GM23338 (cell line): ENCODE data around the gene PAX9. TPM values are rescaled to one million over a fixed set of nuclear protein-coding genes. Genes with fewer than 3 reads are reported as not detected.

Source experiments
- ATAC-seq: fragments of 200-7000 bp; cut with Tn5 transposase; 3 replicates; pipeline ENCODE4 v1.9.1; 2020
- DNase-seq: peaks from one replicate; pipeline ENCODE4 v3.0.0-alpha.2; 2015; ENCODE audit warnings: low spot score
- H2AFZ ChIP-seq: fragments of 200-600 bp; sonication (generic); 2 replicates; pipeline ENCODE4 v1.8.0; 2016; ENCODE audit warnings: antibody characterized with exemption, mild to moderate bottlenecking, moderate library complexity
- H3F3A ChIP-seq: fragments of 200-600 bp; sonication (generic); replicated peaks from 2 replicates; pipeline ENCODE4 v1.8.0; 2017; ENCODE audit warnings: antibody characterized with exemption, mixed run types, low read depth
- H3K27ac ChIP-seq: fragments of 200-600 bp; sonication (generic); 2 replicates; pipeline ENCODE4 v1.6.1; 2016; ENCODE audit warnings: low read depth
- H3K27me3 ChIP-seq: fragments of 200-600 bp; sonication (generic); 2 replicates; pipeline ENCODE4 v1.8.0; 2016; ENCODE audit warnings: mild to moderate bottlenecking, mixed run types, moderate library complexity; ENCODE audit not compliant: insufficient read depth
- H3K36me3 ChIP-seq: fragments of 200-600 bp; sonication (generic); 2 replicates; pipeline ENCODE4 v1.8.0; 2016; ENCODE audit warnings: mild to moderate bottlenecking; ENCODE audit not compliant: insufficient read depth
- H3K4me1 ChIP-seq: fragments of 200-600 bp; sonication (generic); 2 replicates; pipeline ENCODE4 v1.8.0; 2016; ENCODE audit warnings: mild to moderate bottlenecking, moderate library complexity; ENCODE audit not compliant: insufficient read depth
- H3K4me2 ChIP-seq: fragments of 200-600 bp; sonication (generic); 2 replicates; pipeline ENCODE4 v1.7.1; 2017; ENCODE audit warnings: mixed run types
- H3K4me3 ChIP-seq: fragments of 200-600 bp; sonication (generic); 2 replicates; pipeline ENCODE4 v1.6.1; 2016; ENCODE audit warnings: mixed run types
- H3K79me2 ChIP-seq: fragments of 200-600 bp; sonication (generic); replicated peaks from 2 replicates; pipeline ENCODE4 v1.8.0; 2017; ENCODE audit warnings: mild to moderate bottlenecking; ENCODE audit not compliant: insufficient read depth
- H3K9me2 ChIP-seq: fragments of 200-600 bp; sonication (generic); 2 replicates; pipeline ENCODE4 v1.8.0; 2017; ENCODE audit not compliant: insufficient read depth
- H4K20me1 ChIP-seq: fragments of 200-600 bp; sonication (generic); replicated peaks from 2 replicates; pipeline ENCODE4 v1.8.0; 2017; ENCODE audit warnings: mild to moderate bottlenecking; ENCODE audit not compliant: insufficient read depth
- H3K27ac Mint-ChIP-seq: 2 replicates; pipeline ENCODE4 v1.8.0; 2020; ENCODE audit warnings: inconsistent platforms, mild to moderate bottlenecking, moderate library complexity, mixed read lengths
- H3K27me3 Mint-ChIP-seq: 3 replicates; pipeline ENCODE4 v1.8.0; 2022; ENCODE audit warnings: low read depth, mild to moderate bottlenecking, moderate library complexity, mixed read lengths, inconsistent platforms; ENCODE audit not compliant: insufficient read depth, poor library complexity
- H3K36me3 Mint-ChIP-seq: 3 replicates; pipeline ENCODE4 v1.8.0; 2021; ENCODE audit warnings: low read depth, mild to moderate bottlenecking, inconsistent platforms, moderate library complexity, mixed read lengths
- H3K4me1 Mint-ChIP-seq: 3 replicates; pipeline ENCODE4 v1.8.0; 2020; ENCODE audit warnings: mild to moderate bottlenecking, inconsistent platforms, mixed read lengths
- H3K4me3 Mint-ChIP-seq: 3 replicates; pipeline ENCODE4 v1.8.0; 2021; ENCODE audit warnings: moderate library complexity, mild to moderate bottlenecking, inconsistent platforms, mixed read lengths
- H3K9me3 Mint-ChIP-seq: 3 replicates; pipeline ENCODE4 v1.8.0; 2020; ENCODE audit warnings: moderate library complexity, mild to moderate bottlenecking, inconsistent platforms, mixed read lengths
- CREB1 ChIP-seq: fragments of 250-450 bp; sonication (Bioruptor Pico); IDR thresholded peaks from 2 replicates; pipeline ENCODE4 v1.5.0; 2020; ENCODE audit warnings: low read depth, mild to moderate bottlenecking, moderate library complexity
- EZH2 ChIP-seq: fragments of 200-600 bp; sonication (generic); IDR thresholded peaks from one replicate; pipeline ENCODE4 v1.8.0; 2017; ENCODE audit warnings: antibody characterized with exemption, mild to moderate bottlenecking, low read depth; ENCODE audit not compliant: unreplicated experiment
- EZH2phosphoT487 ChIP-seq: fragments of 200-600 bp; sonication (generic); IDR thresholded peaks from one replicate; pipeline ENCODE4 v1.8.1; 2018; ENCODE audit warnings: antibody characterized with exemption; ENCODE audit not compliant: unreplicated experiment
- STAT1 ChIP-seq: IDR thresholded peaks from one replicate; pipeline ENCODE4 v1.6.1; 2016; ENCODE audit warnings: antibody characterized with exemption; ENCODE audit not compliant: unreplicated experiment
- ZNF114 ChIP-seq: fragments of 250-450 bp; sonication (Bioruptor Pico); IDR thresholded peaks from 2 replicates; pipeline ENCODE4 v1.5.0; 2020; ENCODE audit warnings: mild to moderate bottlenecking, moderate library complexity
- polyA plus RNA-seq: library from polyadenylated mRNA; unstranded; fragments of >200 nt; fragmentation: Nextera tagmentation; extraction: Ambion mirVana; gene quantifications from 2 replicates; pipeline ENCODE4 v1.2.1, GENCODE V29; 2016
- total RNA-seq: library from RNA; depleted of rRNA; stranded (reverse); fragments of >200 nt; shearing (Covaris generic); gene quantifications from 2 replicates; pipeline ENCODE4 v1.2.3, GENCODE V29; 2014
- TF ChIP-seq, protein P1 (sequence below): IDR thresholded peaks from one replicate; pipeline ENCODE4 v1.6.1; 2018; ENCODE audit warnings: antibody characterized with exemption; ENCODE audit not compliant: unreplicated experiment
- TF ChIP-seq, protein P2 (sequence below): fragments of 250-450 bp; sonication (Bioruptor Pico); IDR thresholded peaks from 2 replicates; pipeline ENCODE4 v1.5.0; 2020; ENCODE audit warnings: mild to moderate bottlenecking, moderate library complexity
- TF ChIP-seq, protein P3 (sequence below), 2 experiments: fragments of 200-600 bp in 1 of 2; sonication (generic) in 1 of 2; conservative IDR thresholded peaks; 2 replicates each; pipeline versions ENCODE4 v1.5.1 to v1.6.1; 2016 to 2017; ENCODE audit warnings: antibody characterized with exemption in 2 of 2, low read depth in 2 of 2, mild to moderate bottlenecking in 2 of 2, moderate library complexity in 1 of 2

The PAX9 gene
- total and polyA plus RNA-seq, 2 experiments from 2014 or later = 0.74 TPM; not detected in 1

GRCh38 chr14:36654794-36655381 lies 6.8 kb upstream of the PAX9 start (continued):
- TF ChIP-seq, protein P1, sequence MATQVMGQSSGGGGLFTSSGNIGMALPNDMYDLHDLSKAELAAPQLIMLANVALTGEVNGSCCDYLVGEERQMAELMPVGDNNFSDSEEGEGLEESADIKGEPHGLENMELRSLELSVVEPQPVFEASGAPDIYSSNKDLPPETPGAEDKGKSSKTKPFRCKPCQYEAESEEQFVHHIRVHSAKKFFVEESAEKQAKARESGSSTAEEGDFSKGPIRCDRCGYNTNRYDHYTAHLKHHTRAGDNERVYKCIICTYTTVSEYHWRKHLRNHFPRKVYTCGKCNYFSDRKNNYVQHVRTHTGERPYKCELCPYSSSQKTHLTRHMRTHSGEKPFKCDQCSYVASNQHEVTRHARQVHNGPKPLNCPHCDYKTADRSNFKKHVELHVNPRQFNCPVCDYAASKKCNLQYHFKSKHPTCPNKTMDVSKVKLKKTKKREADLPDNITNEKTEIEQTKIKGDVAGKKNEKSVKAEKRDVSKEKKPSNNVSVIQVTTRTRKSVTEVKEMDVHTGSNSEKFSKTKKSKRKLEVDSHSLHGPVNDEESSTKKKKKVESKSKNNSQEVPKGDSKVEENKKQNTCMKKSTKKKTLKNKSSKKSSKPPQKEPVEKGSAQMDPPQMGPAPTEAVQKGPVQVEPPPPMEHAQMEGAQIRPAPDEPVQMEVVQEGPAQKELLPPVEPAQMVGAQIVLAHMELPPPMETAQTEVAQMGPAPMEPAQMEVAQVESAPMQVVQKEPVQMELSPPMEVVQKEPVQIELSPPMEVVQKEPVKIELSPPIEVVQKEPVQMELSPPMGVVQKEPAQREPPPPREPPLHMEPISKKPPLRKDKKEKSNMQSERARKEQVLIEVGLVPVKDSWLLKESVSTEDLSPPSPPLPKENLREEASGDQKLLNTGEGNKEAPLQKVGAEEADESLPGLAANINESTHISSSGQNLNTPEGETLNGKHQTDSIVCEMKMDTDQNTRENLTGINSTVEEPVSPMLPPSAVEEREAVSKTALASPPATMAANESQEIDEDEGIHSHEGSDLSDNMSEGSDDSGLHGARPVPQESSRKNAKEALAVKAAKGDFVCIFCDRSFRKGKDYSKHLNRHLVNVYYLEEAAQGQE = no peak
- peak; percentile 85 for TF ChIP-seq EZH2

DNA sequence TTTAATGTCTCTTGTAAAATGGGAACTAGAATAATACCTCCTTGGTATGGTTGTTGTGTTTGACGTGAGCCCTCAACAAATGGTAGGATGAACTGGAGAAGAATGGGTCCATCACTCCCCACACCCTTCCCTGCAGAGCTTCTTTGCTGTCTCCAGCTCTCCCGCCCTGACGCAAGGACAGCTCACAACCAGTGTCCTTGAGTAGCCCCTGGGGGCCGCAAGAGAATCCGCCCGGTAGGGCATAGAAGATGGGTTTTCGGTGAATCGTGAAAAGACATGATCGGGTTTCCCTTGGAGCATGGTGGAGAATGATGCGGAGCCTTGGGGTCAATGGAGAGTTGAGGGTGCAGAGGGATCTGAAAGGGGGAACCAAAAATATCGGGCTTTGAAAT lies 6.1 kb upstream of the PAX9 start:
- H3K27me3 ChIP-seq = peaks cover 100% of the 10 kb centered on the region
- peak; percentile 11 for ATAC-seq
- peaks cover 39% of the 10 kb centered on the region for H3K4me1 ChIP-seq
- no peaks in the 10 kb centered on the region; the same call in 2 of the 3 replicates for H3K9me3 Mint-ChIP-seq
- H3K36me3 Mint-ChIP-seq = no peaks in the 10 kb centered on the region; the same call in 2 of the 3 replicates
- peaks cover 64% of the 10 kb centered on the region for H4K20me1 ChIP-seq
- DNase-seq = peak; percentile 66
- no peaks in the 10 kb centered on the region for H3K36me3 ChIP-seq
- peaks cover 46% of the 10 kb centered on the region for H3K4me1 Mint-ChIP-seq
- H3K4me3 Mint-ChIP-seq = peak overlapping the region; percentile 51; the same call in 2 of the 3 replicates
- peaks cover 29% of the 10 kb centered on the region for H3F3A ChIP-seq
- no peak overlapping the region for H3K27ac ChIP-seq
- peaks cover 100% of the 10 kb centered on the region for H3K27me3 Mint-ChIP-seq
- no peaks in the 10 kb centered on the region for H3K9me2 ChIP-seq
- H3K4me3 ChIP-seq = peak overlapping the region; percentile 56; the same call in 1 of the 2 replicates
- no peak overlapping the region for H3K27ac Mint-ChIP-seq
- peak overlapping the region; percentile 83; the same call in 1 of the 2 replicates for H3K4me2 ChIP-seq
- no peaks in the 10 kb centered on the region for H3K79me2 ChIP-seq
- H2AFZ ChIP-seq = peak overlapping the region; percentile 78; the same call in 1 of the 2 replicates
- TF ChIP-seq, protein P1 = no peak
- TF ChIP-seq CREB1 (CRISPR knock-in tag) (no peak), STAT1 (no peak), EZH2 (no peak), EZH2phosphoT487 (no peak), ZNF114 (no peak)
- TF ChIP-seq, protein P2, sequence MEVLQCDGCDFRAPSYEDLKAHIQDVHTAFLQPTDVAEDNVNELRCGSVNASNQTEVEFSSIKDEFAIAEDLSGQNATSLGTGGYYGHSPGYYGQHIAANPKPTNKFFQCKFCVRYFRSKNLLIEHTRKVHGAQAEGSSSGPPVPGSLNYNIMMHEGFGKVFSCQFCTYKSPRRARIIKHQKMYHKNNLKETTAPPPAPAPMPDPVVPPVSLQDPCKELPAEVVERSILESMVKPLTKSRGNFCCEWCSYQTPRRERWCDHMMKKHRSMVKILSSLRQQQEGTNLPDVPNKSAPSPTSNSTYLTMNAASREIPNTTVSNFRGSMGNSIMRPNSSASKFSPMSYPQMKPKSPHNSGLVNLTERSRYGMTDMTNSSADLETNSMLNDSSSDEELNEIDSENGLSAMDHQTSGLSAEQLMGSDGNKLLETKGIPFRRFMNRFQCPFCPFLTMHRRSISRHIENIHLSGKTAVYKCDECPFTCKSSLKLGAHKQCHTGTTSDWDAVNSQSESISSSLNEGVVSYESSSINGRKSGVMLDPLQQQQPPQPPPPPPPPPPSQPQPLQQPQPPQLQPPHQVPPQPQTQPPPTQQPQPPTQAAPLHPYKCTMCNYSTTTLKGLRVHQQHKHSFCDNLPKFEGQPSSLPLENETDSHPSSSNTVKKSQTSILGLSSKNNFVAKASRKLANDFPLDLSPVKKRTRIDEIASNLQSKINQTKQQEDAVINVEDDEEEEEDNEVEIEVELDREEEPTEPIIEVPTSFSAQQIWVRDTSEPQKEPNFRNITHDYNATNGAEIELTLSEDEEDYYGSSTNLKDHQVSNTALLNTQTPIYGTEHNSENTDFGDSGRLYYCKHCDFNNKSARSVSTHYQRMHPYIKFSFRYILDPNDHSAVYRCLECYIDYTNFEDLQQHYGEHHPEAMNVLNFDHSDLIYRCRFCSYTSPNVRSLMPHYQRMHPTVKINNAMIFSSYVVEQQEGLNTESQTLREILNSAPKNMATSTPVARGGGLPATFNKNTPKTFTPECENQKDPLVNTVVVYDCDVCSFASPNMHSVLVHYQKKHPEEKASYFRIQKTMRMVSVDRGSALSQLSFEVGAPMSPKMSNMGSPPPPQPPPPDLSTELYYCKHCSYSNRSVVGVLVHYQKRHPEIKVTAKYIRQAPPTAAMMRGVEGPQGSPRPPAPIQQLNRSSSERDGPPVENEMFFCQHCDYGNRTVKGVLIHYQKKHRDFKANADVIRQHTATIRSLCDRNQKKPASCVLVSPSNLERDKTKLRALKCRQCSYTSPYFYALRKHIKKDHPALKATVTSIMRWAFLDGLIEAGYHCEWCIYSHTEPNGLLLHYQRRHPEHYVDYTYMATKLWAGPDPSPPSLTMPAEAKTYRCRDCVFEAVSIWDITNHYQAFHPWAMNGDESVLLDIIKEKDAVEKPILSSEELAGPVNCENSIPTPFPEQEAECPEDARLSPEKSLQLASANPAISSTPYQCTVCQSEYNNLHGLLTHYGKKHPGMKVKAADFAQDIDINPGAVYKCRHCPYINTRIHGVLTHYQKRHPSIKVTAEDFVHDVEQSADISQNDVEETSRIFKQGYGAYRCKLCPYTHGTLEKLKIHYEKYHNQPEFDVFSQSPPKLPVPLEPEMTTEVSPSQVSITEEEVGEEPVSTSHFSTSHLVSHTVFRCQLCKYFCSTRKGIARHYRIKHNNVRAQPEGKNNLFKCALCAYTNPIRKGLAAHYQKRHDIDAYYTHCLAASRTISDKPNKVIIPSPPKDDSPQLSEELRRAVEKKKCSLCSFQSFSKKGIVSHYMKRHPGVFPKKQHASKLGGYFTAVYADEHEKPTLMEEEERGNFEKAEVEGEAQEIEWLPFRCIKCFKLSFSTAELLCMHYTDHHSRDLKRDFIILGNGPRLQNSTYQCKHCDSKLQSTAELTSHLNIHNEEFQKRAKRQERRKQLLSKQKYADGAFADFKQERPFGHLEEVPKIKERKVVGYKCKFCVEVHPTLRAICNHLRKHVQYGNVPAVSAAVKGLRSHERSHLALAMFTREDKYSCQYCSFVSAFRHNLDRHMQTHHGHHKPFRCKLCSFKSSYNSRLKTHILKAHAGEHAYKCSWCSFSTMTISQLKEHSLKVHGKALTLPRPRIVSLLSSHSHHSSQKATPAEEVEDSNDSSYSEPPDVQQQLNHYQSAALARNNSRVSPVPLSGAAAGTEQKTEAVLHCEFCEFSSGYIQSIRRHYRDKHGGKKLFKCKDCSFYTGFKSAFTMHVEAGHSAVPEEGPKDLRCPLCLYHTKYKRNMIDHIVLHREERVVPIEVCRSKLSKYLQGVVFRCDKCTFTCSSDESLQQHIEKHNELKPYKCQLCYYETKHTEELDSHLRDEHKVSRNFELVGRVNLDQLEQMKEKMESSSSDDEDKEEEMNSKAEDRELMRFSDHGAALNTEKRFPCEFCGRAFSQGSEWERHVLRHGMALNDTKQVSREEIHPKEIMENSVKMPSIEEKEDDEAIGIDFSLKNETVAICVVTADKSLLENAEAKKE = no peak
- TF ChIP-seq, protein P3, sequence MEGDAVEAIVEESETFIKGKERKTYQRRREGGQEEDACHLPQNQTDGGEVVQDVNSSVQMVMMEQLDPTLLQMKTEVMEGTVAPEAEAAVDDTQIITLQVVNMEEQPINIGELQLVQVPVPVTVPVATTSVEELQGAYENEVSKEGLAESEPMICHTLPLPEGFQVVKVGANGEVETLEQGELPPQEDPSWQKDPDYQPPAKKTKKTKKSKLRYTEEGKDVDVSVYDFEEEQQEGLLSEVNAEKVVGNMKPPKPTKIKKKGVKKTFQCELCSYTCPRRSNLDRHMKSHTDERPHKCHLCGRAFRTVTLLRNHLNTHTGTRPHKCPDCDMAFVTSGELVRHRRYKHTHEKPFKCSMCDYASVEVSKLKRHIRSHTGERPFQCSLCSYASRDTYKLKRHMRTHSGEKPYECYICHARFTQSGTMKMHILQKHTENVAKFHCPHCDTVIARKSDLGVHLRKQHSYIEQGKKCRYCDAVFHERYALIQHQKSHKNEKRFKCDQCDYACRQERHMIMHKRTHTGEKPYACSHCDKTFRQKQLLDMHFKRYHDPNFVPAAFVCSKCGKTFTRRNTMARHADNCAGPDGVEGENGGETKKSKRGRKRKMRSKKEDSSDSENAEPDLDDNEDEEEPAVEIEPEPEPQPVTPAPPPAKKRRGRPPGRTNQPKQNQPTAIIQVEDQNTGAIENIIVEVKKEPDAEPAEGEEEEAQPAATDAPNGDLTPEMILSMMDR (conservative IDR thresholded peaks at IDR 0.05; ENCODE audit: low read depth in 2 of 2) = no peak
